Keratinocyte (primary cell): Measurements from ENCODE around the gene PIK3C3.

Source experiments
- CTCF ChIP-seq, 3 experiments: IDR thresholded peaks in 1 of 3; conservative IDR thresholded peaks in 1 of 3; optimal IDR thresholded peaks in 1 of 3; 2 replicates in 2 of 3; 3 replicates in 1 of 3; pipeline versions ENCODE3 to v1.5.1; 2011; ENCODE audit warnings: low read length in 3 of 3, mild to moderate bottlenecking in 3 of 3, moderate library complexity in 2 of 3, control low read depth in 1 of 3, inconsistent platforms in 1 of 3; ENCODE audit not compliant: insufficient read depth in 2 of 3; ENCODE audit errors: extremely low read depth in 1 of 3
- EZH2 ChIP-seq: IDR thresholded peaks from one replicate; pipeline ENCODE4 v1.6.1; 2012; ENCODE audit warnings: inconsistent platforms, mild to moderate bottlenecking, low read length, moderate library complexity

- TF ChIP-seq CTCF (optimal IDR thresholded peaks at IDR 0.05 in 1 of 3, IDR thresholded peaks at IDR 0.05 in 1 of 3, conservative IDR thresholded peaks at IDR 0.05 in 1 of 3; ENCODE audit: extremely low read depth in 1 of 3, insufficient read depth in 2 of 3, low read length in 3 of 3) (no peak), EZH2 (no peak)
These were observed 78.2 kb downstream of the PIK3C3 start for GRCh38 chr18:42033137-42033810.
